Activated CD4-positive, alpha-beta T cell treated with anti-CD3 and anti-CD28 coated beads, Interleukin-2, Interleukin-4, amounts not matched to agents 100 ng/mL and 50 ng/mL, durations not matched to agents 16 hours and 8 hours (primary cell): ENCODE results near the gene SLC1A1.
"Not testable (repeated sequence)": the region's sequence is repeated elsewhere in the genome, so short reads cannot be mapped to it uniquely, and the experiment has no call there.

Experiments used
- DNase-seq: peaks from one replicate; pipeline ENCODE4 v3.0.0-alpha.2; 2020; ENCODE audit warnings: low spot score

Gene SLC1A1

GRCh38 chr9:4506490-4506889 is 16.2 kb downstream of the SLC1A1 start:
- no peak for DNase-seq

GRCh38 chr9:4507306-4508130 is 17.2 kb downstream of the SLC1A1 start:
- DNase-seq, result no peak

GRCh38 chr9:4508246-4508906 is 18.1 kb downstream of the SLC1A1 start:
- DNase-seq, result no peak

GRCh38 chr9:4508907-4509589 is 18.8 kb downstream of the SLC1A1 start:
- no peak for DNase-seq

GRCh38 chr9:4509590-4509984 is 19.3 kb downstream of the SLC1A1 start:
- DNase-seq, result no peak

GRCh38 chr9:4510546-4511322 is 20.5 kb downstream of the SLC1A1 start:
- no peak for DNase-seq

GRCh38 chr9:4514252-4515128 is 24.2 kb downstream of the SLC1A1 start:
- no peak for DNase-seq

GRCh38 chr9:4515958-4516375 is 25.7 kb downstream of the SLC1A1 start:
- DNase-seq, result no peak

GRCh38 chr9:4517274-4517673 is 27.0 kb downstream of the SLC1A1 start:
- no peak for DNase-seq

GRCh38 chr9:4519604-4520003 is 29.3 kb downstream of the SLC1A1 start:
- peak; percentile 61 for DNase-seq

- no peak for DNase-seq
Observed at GRCh38 chr9:4520055-4520454, 29.8 kb downstream of the SLC1A1 start.

GRCh38 chr9:4530375-4530774 is 40.1 kb downstream of the SLC1A1 start:
- peak; percentile 62 for DNase-seq

GRCh38 chr9:4530831-4531230 is 40.6 kb downstream of the SLC1A1 start:
- DNase-seq, result not testable (repeated sequence)

- DNase-seq, result not testable (repeated sequence)
Observed at GRCh38 chr9:4531355-4531754, 41.1 kb downstream of the SLC1A1 start.

GRCh38 chr9:4533881-4534280 is 43.6 kb downstream of the SLC1A1 start:
- not testable (repeated sequence) for DNase-seq

- DNase-seq, result not testable (repeated sequence)
Observed at GRCh38 chr9:4536196-4536595, 45.9 kb downstream of the SLC1A1 start.

GRCh38 chr9:4537581-4537980 is 47.3 kb downstream of the SLC1A1 start:
- DNase-seq, result no peak

GRCh38 chr9:4538107-4538506 is 47.8 kb downstream of the SLC1A1 start:
- DNase-seq, result no peak

- DNase-seq, result no peak
Observed at GRCh38 chr9:4538621-4539020, 48.4 kb downstream of the SLC1A1 start.

- no peak for DNase-seq
Observed at GRCh38 chr9:4540425-4540824, 50.2 kb downstream of the SLC1A1 start.

GRCh38 chr9:4541281-4541680 is 51.0 kb downstream of the SLC1A1 start:
- DNase-seq, result no peak
